ENCODE results near the gene KCNIP4. TPM values are rescaled to one million over a fixed set of nuclear protein-coding genes. Genes with fewer than 3 reads are reported as not detected.

The KCNIP4 gene
- total RNA-seq, 1 donor = 1.7 TPM

DNA sequence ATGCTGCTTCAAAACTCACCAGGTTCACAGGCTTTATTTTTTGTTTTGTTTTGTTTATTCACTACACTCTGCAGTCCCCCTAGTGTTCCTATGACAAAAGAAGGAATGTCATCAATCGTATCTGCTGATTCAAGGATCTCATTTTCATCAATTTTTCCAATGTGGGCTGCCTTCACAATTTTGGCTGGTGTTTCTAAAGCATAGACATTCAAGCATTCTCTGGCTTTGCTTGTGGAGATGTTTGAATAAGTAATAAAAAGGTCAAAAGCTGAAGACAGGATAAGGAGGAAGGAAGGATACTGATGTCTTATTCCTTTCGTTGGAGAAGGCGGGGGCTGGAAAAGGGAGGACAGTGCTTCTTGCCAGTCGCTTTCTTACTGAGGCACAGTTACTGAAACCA, 12.2 kb upstream of the KCNIP4 start:
- no peak for TF ChIP-seq CTCF (IDR thresholded peaks at IDR 0.05; ENCODE audit: insufficient read depth, low read length)
- H3K4me3 ChIP-seq (ENCODE audit: low read depth, low read length) = no peak overlapping the region
- DNase-seq (ENCODE audit: low read depth) = no peak

- no peak for TF ChIP-seq CTCF (IDR thresholded peaks at IDR 0.05; ENCODE audit: insufficient read depth, low read length)
- no peak for DNase-seq (ENCODE audit: low read depth)
Measured at GRCh38 chr4:21954916-21955315, 6.3 kb upstream of the KCNIP4 start.

DNA sequence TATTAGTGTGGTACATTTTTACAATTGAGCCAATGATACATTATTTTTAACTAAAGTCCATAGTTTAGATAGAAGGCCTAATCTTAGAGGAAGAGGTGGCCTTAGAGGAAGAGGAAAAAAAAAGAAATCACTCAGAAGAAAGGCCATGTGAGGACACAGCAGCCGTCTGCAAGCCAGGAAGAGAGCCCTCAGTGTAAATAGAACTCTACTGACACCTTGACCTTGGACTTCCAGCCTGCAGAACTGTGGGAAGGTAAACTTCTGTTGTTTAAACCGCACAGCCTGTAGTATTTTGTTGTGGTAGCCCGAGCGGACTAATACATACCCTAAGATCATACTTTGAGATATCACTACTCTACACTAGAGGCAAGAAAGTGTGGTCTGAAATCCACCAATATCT, 5.1 kb upstream of the KCNIP4 start:
- TF ChIP-seq CTCF (IDR thresholded peaks at IDR 0.05; ENCODE audit: insufficient read depth, low read length) = no peak
- DNase-seq (ENCODE audit: low read depth) = no peak

More at GRCh38 chr4:21954916-21955315, 6.3 kb upstream of the KCNIP4 start:
- no peak overlapping the region for H3K4me3 ChIP-seq (ENCODE audit: low read depth, low read length)

GRCh38 chr4:21952549-21952948, 4.0 kb upstream of the KCNIP4 start:
- DNase-seq (ENCODE audit: low read depth) = no peak
- no peak overlapping the region for H3K4me3 ChIP-seq (ENCODE audit: low read depth, low read length)

More for the DNA sequence above, 5.1 kb upstream of the KCNIP4 start:
- no peak overlapping the region for H3K4me3 ChIP-seq (ENCODE audit: low read depth, low read length)

DNA sequence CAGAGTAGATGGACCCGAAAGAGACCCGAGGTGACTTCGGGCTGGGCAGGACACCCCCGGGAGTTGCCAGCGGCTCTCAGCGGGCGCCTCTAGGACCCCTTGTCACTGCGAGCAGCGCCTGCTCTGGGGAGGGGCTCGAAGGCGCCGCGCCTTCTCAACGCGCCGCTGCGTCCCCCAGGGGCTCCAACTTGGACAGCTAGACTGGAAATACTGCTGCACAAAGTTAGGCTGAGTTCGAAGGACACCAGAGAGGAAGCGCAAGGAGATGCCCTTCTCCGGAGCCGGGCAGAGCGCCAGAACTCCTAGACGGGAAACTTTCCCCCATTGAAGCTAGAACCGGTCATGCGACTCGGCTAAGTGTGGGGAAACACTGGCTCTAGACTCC, 493 bp upstream of the KCNIP4 start:
- DNase-seq (ENCODE audit: low read depth) = no peak
- TF ChIP-seq CTCF (IDR thresholded peaks at IDR 0.05; ENCODE audit: insufficient read depth, low read length) = no peak
- H3K4me3 ChIP-seq (ENCODE audit: low read depth, low read length) = peak overlapping the region; percentile 58

More at GRCh38 chr4:21952549-21952948, 4.0 kb upstream of the KCNIP4 start:
- no peak for TF ChIP-seq CTCF (IDR thresholded peaks at IDR 0.05; ENCODE audit: insufficient read depth, low read length)

- TF ChIP-seq CTCF (IDR thresholded peaks at IDR 0.05; ENCODE audit: insufficient read depth, low read length) = no peak
- DNase-seq (ENCODE audit: low read depth) = no peak
- H3K4me3 ChIP-seq (ENCODE audit: low read depth, low read length) = peak overlapping the region; percentile 70
Measured at GRCh38 chr4:21947791-21948346, 703 bp downstream of the KCNIP4 start.

DNA sequence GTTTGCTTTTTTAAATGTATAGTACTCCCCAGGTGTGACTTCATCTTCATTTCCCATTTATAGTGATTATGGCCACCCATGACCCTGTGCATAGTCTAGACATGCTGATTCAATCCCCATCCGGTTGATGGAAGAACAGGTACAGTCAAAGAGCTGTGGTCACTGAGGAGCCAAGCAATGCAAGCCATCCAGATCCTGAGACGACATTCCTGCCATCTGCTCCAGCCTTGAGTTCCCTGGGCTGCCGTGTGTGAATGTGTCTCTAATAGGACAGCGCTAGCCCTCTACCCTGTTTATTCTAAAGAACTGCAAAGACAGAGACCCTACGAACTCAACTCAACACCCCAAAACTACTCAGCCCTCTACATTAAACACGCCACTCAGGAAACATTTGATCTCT, 1.7 kb downstream of the KCNIP4 start:
- no peak for TF ChIP-seq CTCF (IDR thresholded peaks at IDR 0.05; ENCODE audit: insufficient read depth, low read length)
- no peak overlapping the region for H3K4me3 ChIP-seq (ENCODE audit: low read depth, low read length)
- no peak for DNase-seq (ENCODE audit: low read depth)
